K562 (cell line): ENCODE measurements around the gene PURA. TPM values are rescaled to one million over a fixed set of nuclear protein-coding genes. Genes with fewer than 3 reads are reported as not detected.
A peak's percentile ranks its signal among the peaks of the same experiment; 100 is the strongest.

ENCODE experiments used
- ETV1 ChIP-seq: fragments of 450-650 bp; conservative IDR thresholded peaks from 2 replicates; pipeline ENCODE4 v1.6.1; 2016; ENCODE audit warnings: missing genetic modification characterization, control low read depth, low read depth, missing compliant biosample characterization
- FOXA3 ChIP-seq, 2 experiments: fragments of 450-650 bp in 1 of 2; sonication (generic) in 1 of 2; formaldehyde crosslinking; IDR thresholded peaks in 1 of 2; conservative IDR thresholded peaks in 1 of 2; 2 replicates each; pipeline versions ENCODE4 v1.4.0 to v1.8.0; 2020 to 2022; ENCODE audit warnings: mild to moderate bottlenecking in 2 of 2, missing genetic modification reagents in 1 of 2
- GTF3C2 ChIP-seq: IDR thresholded peaks from 3 replicates; pipeline ENCODE4 v1.6.1; 2011; ENCODE audit warnings: borderline replicate concordance, mild to moderate bottlenecking, moderate library complexity; ENCODE audit not compliant: insufficient read length; ENCODE audit errors: extremely low read depth
- HES1 ChIP-seq: fragments of 450-650 bp; IDR thresholded peaks from 2 replicates; pipeline ENCODE4 v1.6.1; 2016; ENCODE audit warnings: low read depth, mild to moderate bottlenecking, moderate library complexity
- HNRNPL ChIP-seq: fragments of 200-400 bp; formaldehyde crosslinking; IDR thresholded peaks from 2 replicates; pipeline ENCODE4 v1.6.1; 2017; ENCODE audit warnings: low read depth, mild to moderate bottlenecking, low read length
- HNRNPUL1 ChIP-seq: fragments of 200-400 bp; formaldehyde crosslinking; IDR thresholded peaks from 2 replicates; pipeline ENCODE4 v1.6.1; 2017; ENCODE audit warnings: low read length
- KAT7 ChIP-seq: sonication (generic); formaldehyde crosslinking; IDR thresholded peaks from 2 replicates; pipeline ENCODE4 v1.8.0; 2022; ENCODE audit warnings: missing genetic modification reagents, mild to moderate bottlenecking, borderline replicate concordance
- NFIX ChIP-seq: fragments of 250-450 bp; sonication (Bioruptor Pico); IDR thresholded peaks from 2 replicates; pipeline ENCODE4 v1.4.0; 2020; ENCODE audit warnings: low read depth, mild to moderate bottlenecking, moderate library complexity
- NFRKB ChIP-seq: fragments of 450-650 bp; IDR thresholded peaks from 2 replicates; pipeline ENCODE4 v1.6.1; 2016; ENCODE audit warnings: low read depth
- POLR2G ChIP-seq: fragments of 200-400 bp; formaldehyde crosslinking; IDR thresholded peaks from 2 replicates; pipeline ENCODE4 v1.6.1; 2017; ENCODE audit warnings: low read depth, mild to moderate bottlenecking, antibody characterized with exemption, low read length, moderate library complexity
- PRPF4 ChIP-seq: fragments of 200-400 bp; formaldehyde crosslinking; IDR thresholded peaks from one replicate; pipeline ENCODE4 v1.6.1; 2017; ENCODE audit warnings: low read length, low read depth, mild to moderate bottlenecking; ENCODE audit not compliant: insufficient read depth, poor library complexity, severe bottlenecking
- RBM14 ChIP-seq: fragments of 200-400 bp; formaldehyde crosslinking; IDR thresholded peaks from 2 replicates; pipeline ENCODE4 v1.6.1; 2018; ENCODE audit warnings: low read depth, mild to moderate bottlenecking, low read length, moderate library complexity, borderline replicate concordance; ENCODE audit not compliant: insufficient read depth
- SMARCA5 ChIP-seq: fragments of 450-650 bp; IDR thresholded peaks from 2 replicates; pipeline ENCODE4 v1.6.1; 2016
- STAG1 ChIP-seq: sonication (generic); formaldehyde crosslinking; IDR thresholded peaks from 2 replicates; pipeline ENCODE4 v1.5.0; 2020; ENCODE audit warnings: missing genetic modification reagents, borderline replicate concordance
- TEAD4 ChIP-seq, 2 experiments: sonication (generic) in 1 of 2; formaldehyde crosslinking in 1 of 2; IDR thresholded peaks; 2 replicates each; pipeline versions ENCODE4 v1.6.1 to v1.8.0; 2012 to 2022; ENCODE audit warnings: borderline replicate concordance in 1 of 2, inconsistent platforms in 1 of 2, low read length in 1 of 2, mild to moderate bottlenecking in 1 of 2, missing genetic modification reagents in 1 of 2
- ZNF444 ChIP-seq: fragments of 250-450 bp; sonication (Bioruptor Pico); IDR thresholded peaks from 2 replicates; pipeline ENCODE4 v1.4.0; 2020; ENCODE audit warnings: mild to moderate bottlenecking, moderate library complexity
- ZNF561 ChIP-seq: fragments of 450-650 bp; formaldehyde crosslinking; conservative IDR thresholded peaks from 2 replicates; pipeline ENCODE4 v1.4.0; 2020; ENCODE audit warnings: mild to moderate bottlenecking, moderate library complexity
- ZNF79 ChIP-seq: fragments of 250-450 bp; sonication (Bioruptor Pico); IDR thresholded peaks from 2 replicates; pipeline ENCODE4 v1.4.0; 2020; ENCODE audit warnings: low read depth, mild to moderate bottlenecking, moderate library complexity
- polyA plus RNA-seq, 8 experiments: library from polyadenylated mRNA; depleted of rRNA in 4 of 8; stranded (reverse) in 5 of 8; unstranded in 3 of 8; fragments of >200 nt; fragmentation: Nextera tagmentation in 2 of 8; fragmentation: Illumina TruSeq in 1 of 8; extraction: Ambion mirVana in 2 of 8; extraction: Trizol in 1 of 8; gene quantifications; 2 replicates each; pipeline versions ENCODE4 v1.2.1 to v1.2.3, GENCODE V29; 2011 to 2014; ENCODE audit warnings: inconsistent platforms in 1 of 8, missing spikeins in 1 of 8
- total RNA-seq, 7 experiments: library from RNA; depleted of rRNA in 6 of 7; stranded (reverse); fragments of >200 nt in 6 of 7; fragmentation: Illumina TruSeq in 2 of 7; extraction: Trizol in 2 of 7; gene quantifications; 2 replicates each; pipeline versions ENCODE4 v1.2.1 to v1.2.3, GENCODE V29; 2011 to 2021; ENCODE audit warnings: low replicate concordance in 1 of 7
- TF ChIP-seq, protein P1 (sequence below): fragments of 450-650 bp; IDR thresholded peaks from 2 replicates; pipeline ENCODE4 v1.6.1; 2016; ENCODE audit warnings: borderline replicate concordance
- TF ChIP-seq, protein P2 (sequence below): IDR thresholded peaks from 2 replicates; pipeline ENCODE4 v1.6.1; 2011; ENCODE audit warnings: borderline replicate concordance, low read depth, mild to moderate bottlenecking, moderate library complexity, low read length; ENCODE audit not compliant: insufficient read depth, poor library complexity, severe bottlenecking

PURA gene
- total and polyA plus RNA-seq, 9 of the 15 experiments (the other 6 are each of a cell fraction or from before 2014, with no cell fraction given): 3.2 to 11.1 (median 5.4) TPM

GRCh38 chr5:140113699-140114263, at the start of gene PURA (continued):
- no peak for TF ChIP-seq GTF3C2
- no peak for TF ChIP-seq ETV1 (tag)
- no peak for TF ChIP-seq ZNF79 (CRISPR knock-in tag)
- no peak for TF ChIP-seq SMARCA5
- TF ChIP-seq HES1: no peak
- TF ChIP-seq KAT7 (CRISPR knock-in tag): no peak
- TF ChIP-seq, protein P1, sequence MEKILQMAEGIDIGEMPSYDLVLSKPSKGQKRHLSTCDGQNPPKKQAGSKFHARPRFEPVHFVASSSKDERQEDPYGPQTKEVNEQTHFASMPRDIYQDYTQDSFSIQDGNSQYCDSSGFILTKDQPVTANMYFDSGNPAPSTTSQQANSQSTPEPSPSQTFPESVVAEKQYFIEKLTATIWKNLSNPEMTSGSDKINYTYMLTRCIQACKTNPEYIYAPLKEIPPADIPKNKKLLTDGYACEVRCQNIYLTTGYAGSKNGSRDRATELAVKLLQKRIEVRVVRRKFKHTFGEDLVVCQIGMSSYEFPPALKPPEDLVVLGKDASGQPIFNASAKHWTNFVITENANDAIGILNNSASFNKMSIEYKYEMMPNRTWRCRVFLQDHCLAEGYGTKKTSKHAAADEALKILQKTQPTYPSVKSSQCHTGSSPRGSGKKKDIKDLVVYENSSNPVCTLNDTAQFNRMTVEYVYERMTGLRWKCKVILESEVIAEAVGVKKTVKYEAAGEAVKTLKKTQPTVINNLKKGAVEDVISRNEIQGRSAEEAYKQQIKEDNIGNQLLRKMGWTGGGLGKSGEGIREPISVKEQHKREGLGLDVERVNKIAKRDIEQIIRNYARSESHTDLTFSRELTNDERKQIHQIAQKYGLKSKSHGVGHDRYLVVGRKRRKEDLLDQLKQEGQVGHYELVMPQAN: no peak
- no peak for TF ChIP-seq TEAD4 (IDR thresholded peaks at IDR 0.05; ENCODE audit: low read length)
- TF ChIP-seq TEAD4 (CRISPR knock-in tag; IDR thresholded peaks at IDR 0.05; ENCODE audit: borderline replicate concordance): no peak
- TF ChIP-seq FOXA3 (CRISPR knock-in tag; conservative IDR thresholded peaks at IDR 0.05 in 1 of 2, IDR thresholded peaks at IDR 0.05 in 1 of 2): no peak
- TF ChIP-seq PRPF4: no peak
- TF ChIP-seq ZNF444: no peak
- TF ChIP-seq ZNF561 (CRISPR knock-in tag): no peak
- peak; percentile 91 for TF ChIP-seq POLR2G
- TF ChIP-seq, protein P2, sequence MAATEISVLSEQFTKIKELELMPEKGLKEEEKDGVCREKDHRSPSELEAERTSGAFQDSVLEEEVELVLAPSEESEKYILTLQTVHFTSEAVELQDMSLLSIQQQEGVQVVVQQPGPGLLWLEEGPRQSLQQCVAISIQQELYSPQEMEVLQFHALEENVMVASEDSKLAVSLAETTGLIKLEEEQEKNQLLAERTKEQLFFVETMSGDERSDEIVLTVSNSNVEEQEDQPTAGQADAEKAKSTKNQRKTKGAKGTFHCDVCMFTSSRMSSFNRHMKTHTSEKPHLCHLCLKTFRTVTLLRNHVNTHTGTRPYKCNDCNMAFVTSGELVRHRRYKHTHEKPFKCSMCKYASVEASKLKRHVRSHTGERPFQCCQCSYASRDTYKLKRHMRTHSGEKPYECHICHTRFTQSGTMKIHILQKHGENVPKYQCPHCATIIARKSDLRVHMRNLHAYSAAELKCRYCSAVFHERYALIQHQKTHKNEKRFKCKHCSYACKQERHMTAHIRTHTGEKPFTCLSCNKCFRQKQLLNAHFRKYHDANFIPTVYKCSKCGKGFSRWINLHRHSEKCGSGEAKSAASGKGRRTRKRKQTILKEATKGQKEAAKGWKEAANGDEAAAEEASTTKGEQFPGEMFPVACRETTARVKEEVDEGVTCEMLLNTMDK: peak; percentile 75
- 0 out of 2 replicates have a peak, but pooled peaks have one; percentile 14 for TF ChIP-seq HNRNPL
- TF ChIP-seq HNRNPUL1: no peak
- TF ChIP-seq STAG1 (CRISPR knock-in tag): no peak
- no peak for TF ChIP-seq NFIX (CRISPR knock-in tag)
- TF ChIP-seq RBM14: no peak
- TF ChIP-seq NFRKB: no peak
